Liver (tissue), 9 donors: ENCODE measurements around the gene DOCK2. TPM values are rescaled to one million over a fixed set of nuclear protein-coding genes. Genes with fewer than 3 reads are reported as not detected.

Experiments used
- DNase-seq: peaks from one replicate; pipeline ENCODE4 v3.0.0-alpha.2; 2017; ENCODE audit warnings: low spot score
- H3K27ac ChIP-seq, 2 donors: one replicate each; pipeline ENCODE4 v1.7.0; 2013; ENCODE audit warnings: inconsistent platforms in 2 of 2, low read length in 2 of 2, control low read depth in 1 of 2, low read depth in 1 of 2, mild to moderate bottlenecking in 1 of 2
- H3K27me3 ChIP-seq, 4 donors: one replicate each; pipeline versions ENCODE4 v1.6.1 to v1.7.0; 2013; ENCODE audit warnings: low read length in 3 of 4, inconsistent platforms in 1 of 4, mild to moderate bottlenecking in 1 of 4, moderate library complexity in 1 of 4; ENCODE audit not compliant: control insufficient read depth in 4 of 4, insufficient read depth in 4 of 4
- H3K36me3 ChIP-seq, 4 donors: one replicate each; pipeline versions ENCODE4 v1.6.1 to v1.7.0; 2013; ENCODE audit warnings: low read length in 3 of 4, mild to moderate bottlenecking in 3 of 4, low read depth in 1 of 4, moderate library complexity in 1 of 4; ENCODE audit not compliant: control insufficient read depth in 4 of 4, insufficient read depth in 3 of 4
- H3K4me1 ChIP-seq, 4 donors: one replicate each; pipeline versions ENCODE4 v1.6.1 to v1.7.0; 2013; ENCODE audit warnings: low read length in 3 of 4, mild to moderate bottlenecking in 3 of 4, moderate library complexity in 1 of 4; ENCODE audit not compliant: control insufficient read depth in 4 of 4, insufficient read depth in 4 of 4
- H3K4me3 ChIP-seq, 3 donors: one replicate each; pipeline versions ENCODE4 v1.6.1 to v1.7.0; 2013; ENCODE audit warnings: low read length in 3 of 3, control low read depth in 1 of 3, low read depth in 1 of 3, mild to moderate bottlenecking in 1 of 3
- H3K9ac ChIP-seq, 2 donors: one replicate each; pipeline ENCODE4 v1.7.0; 2013; ENCODE audit warnings: low read length in 2 of 2, mild to moderate bottlenecking in 2 of 2, moderate library complexity in 2 of 2, control low read depth in 1 of 2, low read depth in 1 of 2
- H3K9me3 ChIP-seq, 4 donors: one replicate each; pipeline versions ENCODE4 v1.6.1 to v1.7.0; 2013; ENCODE audit warnings: low read length in 3 of 4; ENCODE audit not compliant: control insufficient read depth in 4 of 4
- EGR1 ChIP-seq, 2 donors: IDR thresholded peaks; 2 replicates each; pipeline ENCODE4 v1.6.1; 2016 to 2018; ENCODE audit warnings: antibody characterized with exemption in 2 of 2, low read depth in 2 of 2
- FOXA1 ChIP-seq: IDR thresholded peaks from 2 replicates; pipeline ENCODE4 v1.6.1; 2016; ENCODE audit warnings: antibody characterized with exemption
- FOXA2 ChIP-seq: IDR thresholded peaks from 2 replicates; pipeline ENCODE4 v1.6.1; 2016; ENCODE audit warnings: antibody characterized with exemption
- GABPA ChIP-seq, 2 donors: IDR thresholded peaks in 1 of 2; conservative IDR thresholded peaks in 1 of 2; 2 replicates each; pipeline ENCODE4 v1.6.1; 2016; ENCODE audit warnings: antibody characterized with exemption in 2 of 2, mild to moderate bottlenecking in 1 of 2, moderate library complexity in 1 of 2
- HNF4A ChIP-seq, 2 donors: conservative IDR thresholded peaks; 2 replicates each; pipeline ENCODE4 v1.6.1; 2016; ENCODE audit warnings: antibody characterized with exemption in 2 of 2, mild to moderate bottlenecking in 2 of 2
- HNF4G ChIP-seq: IDR thresholded peaks from 2 replicates; pipeline ENCODE4 v1.6.1; 2016; ENCODE audit warnings: antibody characterized with exemption
- NR2F2 ChIP-seq: IDR thresholded peaks from 2 replicates; pipeline ENCODE4 v1.6.1; 2016; ENCODE audit warnings: antibody characterized with exemption
- RAD21 ChIP-seq, 2 donors: IDR thresholded peaks; 2 replicates each; pipeline ENCODE4 v1.6.1; 2016; ENCODE audit warnings: antibody characterized with exemption in 2 of 2, mild to moderate bottlenecking in 2 of 2
- RXRA ChIP-seq, 2 donors: IDR thresholded peaks; 2 replicates each; pipeline ENCODE4 v1.6.1; 2017 to 2018; ENCODE audit warnings: antibody characterized with exemption in 2 of 2, mild to moderate bottlenecking in 1 of 2
- SP1 ChIP-seq: IDR thresholded peaks from 2 replicates; pipeline ENCODE4 v1.6.1; 2018; ENCODE audit warnings: antibody characterized with exemption, mild to moderate bottlenecking
- TAF1 ChIP-seq: conservative IDR thresholded peaks from 2 replicates; pipeline ENCODE4 v1.6.1; 2016; ENCODE audit warnings: antibody characterized with exemption, mild to moderate bottlenecking
- YY1 ChIP-seq: IDR thresholded peaks from 2 replicates; pipeline ENCODE4 v1.6.1; 2016; ENCODE audit warnings: antibody characterized with exemption, mild to moderate bottlenecking
- WGBS: extraction: QIAGEN DNeasy Blood & Tissue Kit; methylation state at CpG from one replicate; pipeline ENCODE4 v1.1.7; 2013; 5-methylcytosine and 5-hydroxymethylcytosine counted together
- polyA plus RNA-seq, 2 donors: library from polyadenylated mRNA; stranded (reverse) in 1 of 2; unstranded in 1 of 2; fragments of 200-250 nt in 1 of 2; fragments of >200 nt in 1 of 2; fragmentation: Nextera tagmentation in 1 of 2; extraction: Ambion mirVana in 1 of 2; gene quantifications; one replicate each; pipeline versions ENCODE4 v1.2.1 to v1.2.3, GENCODE V29; 2013 to 2015
- total RNA-seq, 2 donors: library from RNA; depleted of rRNA; stranded (reverse); fragments of >200 nt; gene quantifications; one replicate each; pipeline ENCODE4 v1.2.3, GENCODE V29; 2014
- TF ChIP-seq, protein P1 (sequence below): fragments of 150-350 bp; IDR thresholded peaks from 2 replicates; pipeline ENCODE4 v1.5.1; 2017; ENCODE audit warnings: improper control_type of control experiment, low read depth, low read length; ENCODE audit not compliant: missing input control
- TF ChIP-seq, protein P2 (sequence below): IDR thresholded peaks from 2 replicates; pipeline ENCODE4 v1.6.1; 2016; ENCODE audit warnings: antibody characterized with exemption, mild to moderate bottlenecking
- TF ChIP-seq, protein P3 (sequence below): IDR thresholded peaks from 2 replicates; pipeline ENCODE4 v1.6.1; 2016; ENCODE audit warnings: antibody characterized with exemption
- TF ChIP-seq, protein P4 (sequence below): IDR thresholded peaks from 2 replicates; pipeline ENCODE4 v1.6.1; 2016; ENCODE audit warnings: antibody characterized with exemption
- donor health status: healthy.
- donor health status: healthy.
- donor health status: healthy.
- donor health status: healthy.
- donor health status: healthy.

The DOCK2 gene
- total and polyA plus RNA-seq, 4 donors = 2.3 to 26.6 (median 8.2) TPM

DNA sequence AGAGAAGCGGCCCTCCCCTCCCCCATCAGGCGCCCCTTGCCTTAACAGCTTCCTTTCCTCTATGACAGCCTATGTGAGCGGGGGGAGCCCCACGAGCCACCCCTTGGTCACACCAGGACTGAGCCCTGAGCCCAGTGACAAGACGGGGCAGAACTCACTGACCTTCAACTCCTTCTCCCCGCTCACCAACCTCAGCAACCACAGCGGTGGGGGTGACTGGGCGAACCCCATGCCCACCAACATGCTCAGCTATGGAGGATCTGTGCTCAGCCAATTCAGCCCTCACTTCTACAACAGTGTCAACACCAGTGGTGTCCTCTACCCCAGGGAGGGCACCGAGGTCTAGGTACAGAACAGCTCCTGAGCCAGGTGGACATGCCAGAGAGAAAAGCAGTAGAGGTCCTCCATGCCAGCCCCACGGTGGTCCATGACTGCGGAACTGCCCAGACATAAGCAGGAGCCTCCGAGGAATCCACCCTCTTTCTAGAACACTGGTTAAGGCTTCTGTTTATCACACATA is 471.3 kb downstream of the DOCK2 start:
- no peaks in the 10 kb centered on the region for H3K4me1 ChIP-seq
- no peaks in the 10 kb centered on the region for H3K9me3 ChIP-seq
- no peaks in the 10 kb centered on the region for H3K27me3 ChIP-seq
- TF ChIP-seq HNF4G = no peak
- no peak for TF ChIP-seq NR2F2
- TF ChIP-seq, protein P1, sequence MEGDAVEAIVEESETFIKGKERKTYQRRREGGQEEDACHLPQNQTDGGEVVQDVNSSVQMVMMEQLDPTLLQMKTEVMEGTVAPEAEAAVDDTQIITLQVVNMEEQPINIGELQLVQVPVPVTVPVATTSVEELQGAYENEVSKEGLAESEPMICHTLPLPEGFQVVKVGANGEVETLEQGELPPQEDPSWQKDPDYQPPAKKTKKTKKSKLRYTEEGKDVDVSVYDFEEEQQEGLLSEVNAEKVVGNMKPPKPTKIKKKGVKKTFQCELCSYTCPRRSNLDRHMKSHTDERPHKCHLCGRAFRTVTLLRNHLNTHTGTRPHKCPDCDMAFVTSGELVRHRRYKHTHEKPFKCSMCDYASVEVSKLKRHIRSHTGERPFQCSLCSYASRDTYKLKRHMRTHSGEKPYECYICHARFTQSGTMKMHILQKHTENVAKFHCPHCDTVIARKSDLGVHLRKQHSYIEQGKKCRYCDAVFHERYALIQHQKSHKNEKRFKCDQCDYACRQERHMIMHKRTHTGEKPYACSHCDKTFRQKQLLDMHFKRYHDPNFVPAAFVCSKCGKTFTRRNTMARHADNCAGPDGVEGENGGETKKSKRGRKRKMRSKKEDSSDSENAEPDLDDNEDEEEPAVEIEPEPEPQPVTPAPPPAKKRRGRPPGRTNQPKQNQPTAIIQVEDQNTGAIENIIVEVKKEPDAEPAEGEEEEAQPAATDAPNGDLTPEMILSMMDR = no peak
- TF ChIP-seq EGR1 (IDR thresholded peaks at IDR 0.05; ENCODE audit: low read depth in 2 of 2) = no peak
- TF ChIP-seq, protein P2, sequence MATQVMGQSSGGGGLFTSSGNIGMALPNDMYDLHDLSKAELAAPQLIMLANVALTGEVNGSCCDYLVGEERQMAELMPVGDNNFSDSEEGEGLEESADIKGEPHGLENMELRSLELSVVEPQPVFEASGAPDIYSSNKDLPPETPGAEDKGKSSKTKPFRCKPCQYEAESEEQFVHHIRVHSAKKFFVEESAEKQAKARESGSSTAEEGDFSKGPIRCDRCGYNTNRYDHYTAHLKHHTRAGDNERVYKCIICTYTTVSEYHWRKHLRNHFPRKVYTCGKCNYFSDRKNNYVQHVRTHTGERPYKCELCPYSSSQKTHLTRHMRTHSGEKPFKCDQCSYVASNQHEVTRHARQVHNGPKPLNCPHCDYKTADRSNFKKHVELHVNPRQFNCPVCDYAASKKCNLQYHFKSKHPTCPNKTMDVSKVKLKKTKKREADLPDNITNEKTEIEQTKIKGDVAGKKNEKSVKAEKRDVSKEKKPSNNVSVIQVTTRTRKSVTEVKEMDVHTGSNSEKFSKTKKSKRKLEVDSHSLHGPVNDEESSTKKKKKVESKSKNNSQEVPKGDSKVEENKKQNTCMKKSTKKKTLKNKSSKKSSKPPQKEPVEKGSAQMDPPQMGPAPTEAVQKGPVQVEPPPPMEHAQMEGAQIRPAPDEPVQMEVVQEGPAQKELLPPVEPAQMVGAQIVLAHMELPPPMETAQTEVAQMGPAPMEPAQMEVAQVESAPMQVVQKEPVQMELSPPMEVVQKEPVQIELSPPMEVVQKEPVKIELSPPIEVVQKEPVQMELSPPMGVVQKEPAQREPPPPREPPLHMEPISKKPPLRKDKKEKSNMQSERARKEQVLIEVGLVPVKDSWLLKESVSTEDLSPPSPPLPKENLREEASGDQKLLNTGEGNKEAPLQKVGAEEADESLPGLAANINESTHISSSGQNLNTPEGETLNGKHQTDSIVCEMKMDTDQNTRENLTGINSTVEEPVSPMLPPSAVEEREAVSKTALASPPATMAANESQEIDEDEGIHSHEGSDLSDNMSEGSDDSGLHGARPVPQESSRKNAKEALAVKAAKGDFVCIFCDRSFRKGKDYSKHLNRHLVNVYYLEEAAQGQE = no peak
- no peak for TF ChIP-seq FOXA1
- no peak for TF ChIP-seq SP1
- no peak for TF ChIP-seq YY1
- TF ChIP-seq HNF4A (conservative IDR thresholded peaks at IDR 0.05) = no peak
- TF ChIP-seq TAF1 = no peak
- no peak for TF ChIP-seq RAD21 (IDR thresholded peaks at IDR 0.05)
- no peak for TF ChIP-seq RXRA (IDR thresholded peaks at IDR 0.05)
- H3K9ac ChIP-seq = no peak overlapping the region
- WGBS = 88% methylated on average over 12 of the region's 12 CpGs
- no peak overlapping the region for H3K27ac ChIP-seq
- no peak overlapping the region for H3K4me3 ChIP-seq
- DNase-seq = peak; percentile 25
- H3K36me3 ChIP-seq = no peaks in the 10 kb centered on the region

DNA sequence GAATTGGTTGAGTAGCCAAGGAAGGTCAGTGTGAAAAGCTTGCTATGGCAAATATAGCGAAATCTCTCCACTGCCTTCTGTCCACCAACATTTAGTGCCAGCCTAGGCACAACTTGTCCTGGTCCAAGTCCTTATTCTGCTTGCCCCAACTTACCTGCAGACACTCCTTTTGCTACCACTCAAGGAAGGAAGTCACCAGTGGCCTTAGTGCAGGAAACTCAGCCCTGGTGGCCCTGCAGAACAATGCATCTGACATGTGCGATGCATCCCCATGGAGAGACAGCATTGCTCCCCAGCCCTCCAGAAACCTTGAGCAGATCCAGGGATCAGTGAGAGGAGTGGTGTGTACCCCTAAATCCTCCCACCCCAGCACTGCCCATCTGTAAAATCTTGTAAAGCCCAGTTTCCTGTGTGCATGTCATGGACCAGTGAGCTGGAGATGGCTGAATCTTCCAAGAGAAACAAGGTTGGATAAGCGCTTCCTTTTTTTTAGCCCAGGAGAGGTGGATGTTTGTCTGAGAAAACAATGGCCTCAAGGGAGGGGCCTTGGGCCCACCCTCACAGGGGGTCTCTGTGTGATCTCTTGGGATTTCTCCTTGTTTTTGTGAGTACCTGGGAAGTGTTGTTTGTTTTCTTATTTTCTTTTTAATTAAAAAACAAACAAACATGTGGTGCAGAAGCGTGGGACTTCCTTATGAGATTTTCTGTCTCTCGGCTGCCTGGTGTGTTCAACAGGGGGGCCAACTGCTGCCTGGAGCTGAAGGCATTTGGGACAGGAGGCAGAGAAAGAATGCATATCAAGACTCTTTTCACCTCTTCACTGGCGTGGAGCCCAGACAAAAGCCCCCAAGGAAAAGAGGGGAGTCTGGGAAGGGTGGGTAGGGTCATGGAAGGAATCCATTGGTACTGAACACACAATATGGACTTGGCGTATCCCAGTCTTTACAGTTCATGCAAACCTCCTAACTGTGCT is 472.3 kb downstream of the DOCK2 start:
- peak; percentile 16 for DNase-seq
- no peak overlapping the region for H3K4me3 ChIP-seq
- TF ChIP-seq NR2F2 (no peak), EGR1 (IDR thresholded peaks at IDR 0.05; ENCODE audit: low read depth in 2 of 2) (no peak), FOXA2 (no peak), GABPA (IDR thresholded peaks at IDR 0.05 in 1 of 2, conservative IDR thresholded peaks at IDR 0.05 in 1 of 2) (no peak), TAF1 (no peak), RXRA (IDR thresholded peaks at IDR 0.05) (no peak), SP1 (no peak), HNF4G (no peak), HNF4A (conservative IDR thresholded peaks at IDR 0.05) (no peak)
- TF ChIP-seq, protein P1 = no peak
- TF ChIP-seq, protein P3, sequence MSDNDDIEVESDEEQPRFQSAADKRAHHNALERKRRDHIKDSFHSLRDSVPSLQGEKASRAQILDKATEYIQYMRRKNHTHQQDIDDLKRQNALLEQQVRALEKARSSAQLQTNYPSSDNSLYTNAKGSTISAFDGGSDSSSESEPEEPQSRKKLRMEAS = no peak
- TF ChIP-seq, protein P2 = no peak
- TF ChIP-seq, protein P4, sequence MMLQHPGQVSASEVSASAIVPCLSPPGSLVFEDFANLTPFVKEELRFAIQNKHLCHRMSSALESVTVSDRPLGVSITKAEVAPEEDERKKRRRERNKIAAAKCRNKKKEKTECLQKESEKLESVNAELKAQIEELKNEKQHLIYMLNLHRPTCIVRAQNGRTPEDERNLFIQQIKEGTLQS = no peak
- no peak overlapping the region for H3K27ac ChIP-seq
- WGBS = 79% methylated on average over 7 of the region's 7 CpGs
- H3K9me3 ChIP-seq = no peaks in the 10 kb centered on the region
- no peak overlapping the region for H3K9ac ChIP-seq
- H3K27me3 ChIP-seq = no peaks in the 10 kb centered on the region
- H3K36me3 ChIP-seq = no peaks in the 10 kb centered on the region
- no peaks in the 10 kb centered on the region for H3K4me1 ChIP-seq
